Activated B cell treated with CpG ODN at 0.5 μM for 24 hours (primary cell): Measurements from ENCODE around the gene CDH12. TPM values are rescaled to one million over a fixed set of nuclear protein-coding genes. Genes with fewer than 3 reads are reported as not detected.
"Not testable (repeated sequence)": the region's sequence is repeated elsewhere in the genome, so short reads cannot be mapped to it uniquely, and the experiment has no call there.

Experiments
- ATAC-seq: fragments of 200-7000 bp; cut with Tn5 transposase; one replicate; pipeline ENCODE4 v1.10.0; 2021; ENCODE audit warnings: low read depth, mild to moderate bottlenecking, moderate library complexity
- CTCF ChIA-PET: fragments of 350-600 bp; sonication (Branson Sonifier 250); formaldehyde crosslinking; loops from one replicate; lab custom pipeline; 2021; ENCODE audit warnings: antibody characterized with exemption; lab: Charles Lee
- POLR2A ChIA-PET: fragments of 350-600 bp; sonication (Branson Sonifier 250); formaldehyde crosslinking; loops from one replicate; lab custom pipeline; 2021; ENCODE audit warnings: antibody characterized with exemption; lab: Charles Lee
- DNase-seq: peaks from one replicate; pipeline ENCODE4 v3.0.0; 2022
- H3K27ac Mint-ChIP-seq: one replicate; pipeline ENCODE4 v1.8.0; 2020; ENCODE audit warnings: mixed read lengths
- H3K27me3 Mint-ChIP-seq: one replicate; pipeline ENCODE4 v1.8.0; 2021; ENCODE audit warnings: mixed read lengths
- H3K36me3 Mint-ChIP-seq: one replicate; pipeline ENCODE4 v1.8.0; 2021; ENCODE audit warnings: low read depth, mixed read lengths
- H3K4me1 Mint-ChIP-seq: one replicate; pipeline ENCODE4 v1.8.0; 2021; ENCODE audit warnings: mixed read lengths
- H3K4me3 Mint-ChIP-seq: one replicate; pipeline ENCODE4 v1.8.0; 2020; ENCODE audit warnings: mild to moderate bottlenecking, mixed read lengths
- H3K9me3 Mint-ChIP-seq: one replicate; pipeline ENCODE4 v1.8.0; 2020; ENCODE audit warnings: mixed read lengths
- intact Hi-C: fragments of 100-400 bp; cut with micrococcal nuclease; formaldehyde crosslinking; loops from one replicate; pipeline ENCODE4 v1.15.1; 2024
- total RNA-seq: library from RNA; stranded (reverse); gene quantifications from 2 replicates; pipeline ENCODE4 v1.2.3, GENCODE V29; 2022
- TF ChIP-seq, protein P1 (sequence below): fragments of 200-600 bp; IDR thresholded peaks from one replicate; pipeline ENCODE4 v1.8.0; 2022; ENCODE audit warnings: antibody characterized with exemption, mild to moderate bottlenecking

CDH12 gene
- total RNA-seq, 1 donor from 2014 or later = not detected

DNA sequence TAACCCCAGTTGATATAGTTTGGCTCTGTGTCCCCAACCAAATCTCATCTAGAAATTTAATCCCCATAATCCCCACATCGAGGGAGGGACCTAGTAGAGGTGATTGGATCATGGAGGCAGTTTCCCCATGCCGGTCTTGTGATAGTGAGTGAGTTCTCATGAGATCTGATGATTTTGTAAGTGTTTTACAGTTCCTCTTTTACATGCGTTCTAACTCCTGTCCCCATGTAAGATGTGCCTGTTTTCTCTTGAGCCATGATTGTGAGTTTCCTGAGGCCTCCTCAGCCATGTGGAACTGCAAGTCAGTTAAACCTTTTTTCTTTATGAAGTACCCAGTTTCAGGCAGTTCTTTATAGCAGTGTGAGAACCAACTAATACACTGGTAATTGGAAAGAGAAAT lies 73.6 kb downstream of the CDH12 start:
- H3K27me3 Mint-ChIP-seq = no peaks in the 10 kb centered on the region
- TF ChIP-seq, protein P1, sequence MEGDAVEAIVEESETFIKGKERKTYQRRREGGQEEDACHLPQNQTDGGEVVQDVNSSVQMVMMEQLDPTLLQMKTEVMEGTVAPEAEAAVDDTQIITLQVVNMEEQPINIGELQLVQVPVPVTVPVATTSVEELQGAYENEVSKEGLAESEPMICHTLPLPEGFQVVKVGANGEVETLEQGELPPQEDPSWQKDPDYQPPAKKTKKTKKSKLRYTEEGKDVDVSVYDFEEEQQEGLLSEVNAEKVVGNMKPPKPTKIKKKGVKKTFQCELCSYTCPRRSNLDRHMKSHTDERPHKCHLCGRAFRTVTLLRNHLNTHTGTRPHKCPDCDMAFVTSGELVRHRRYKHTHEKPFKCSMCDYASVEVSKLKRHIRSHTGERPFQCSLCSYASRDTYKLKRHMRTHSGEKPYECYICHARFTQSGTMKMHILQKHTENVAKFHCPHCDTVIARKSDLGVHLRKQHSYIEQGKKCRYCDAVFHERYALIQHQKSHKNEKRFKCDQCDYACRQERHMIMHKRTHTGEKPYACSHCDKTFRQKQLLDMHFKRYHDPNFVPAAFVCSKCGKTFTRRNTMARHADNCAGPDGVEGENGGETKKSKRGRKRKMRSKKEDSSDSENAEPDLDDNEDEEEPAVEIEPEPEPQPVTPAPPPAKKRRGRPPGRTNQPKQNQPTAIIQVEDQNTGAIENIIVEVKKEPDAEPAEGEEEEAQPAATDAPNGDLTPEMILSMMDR = no peak
- H3K27ac Mint-ChIP-seq = no peak overlapping the region
- intact Hi-C loops = no loop called here
- no peaks in the 10 kb centered on the region for H3K36me3 Mint-ChIP-seq
- no peak overlapping the region for H3K4me3 Mint-ChIP-seq
- peaks cover 11% of the 10 kb centered on the region for H3K9me3 Mint-ChIP-seq
- ATAC-seq (no peak), DNase-seq (no peak)
- no peaks in the 10 kb centered on the region for H3K4me1 Mint-ChIP-seq
- ChIA-PET POLR2A (no interaction called here), CTCF (no interaction called here)

DNA sequence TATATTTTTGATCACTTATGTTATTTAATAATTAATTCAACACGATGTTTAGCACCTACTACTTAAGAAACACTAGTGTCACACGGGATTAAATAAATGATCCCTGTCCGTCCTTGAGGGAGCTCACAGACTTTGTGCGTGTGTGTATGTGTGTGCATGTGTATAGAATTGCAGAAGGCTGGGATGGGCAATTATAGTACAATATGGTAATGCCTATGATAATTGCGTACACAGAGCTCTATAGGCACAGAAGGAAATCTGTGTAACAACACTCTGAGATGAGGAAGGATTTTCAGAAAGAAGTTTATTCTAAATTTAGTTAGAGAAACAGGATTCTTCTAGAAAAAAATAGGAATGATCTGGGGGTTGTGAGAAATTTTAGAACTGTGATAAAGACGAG lies 76.9 kb downstream of the CDH12 start:
- Mint-ChIP-seq H3K9me3 (peaks cover 12% of the 10 kb centered on the region), H3K4me1 (no peaks in the 10 kb centered on the region), H3K27me3 (no peaks in the 10 kb centered on the region), H3K27ac (no peak overlapping the region), H3K4me3 (no peak overlapping the region), H3K36me3 (no peaks in the 10 kb centered on the region)
- ChIA-PET CTCF (no interaction called here), POLR2A (no interaction called here)
- intact Hi-C loops = no loop called here
- ATAC-seq (no peak), DNase-seq (no peak)
- TF ChIP-seq, protein P1 = no peak

DNA sequence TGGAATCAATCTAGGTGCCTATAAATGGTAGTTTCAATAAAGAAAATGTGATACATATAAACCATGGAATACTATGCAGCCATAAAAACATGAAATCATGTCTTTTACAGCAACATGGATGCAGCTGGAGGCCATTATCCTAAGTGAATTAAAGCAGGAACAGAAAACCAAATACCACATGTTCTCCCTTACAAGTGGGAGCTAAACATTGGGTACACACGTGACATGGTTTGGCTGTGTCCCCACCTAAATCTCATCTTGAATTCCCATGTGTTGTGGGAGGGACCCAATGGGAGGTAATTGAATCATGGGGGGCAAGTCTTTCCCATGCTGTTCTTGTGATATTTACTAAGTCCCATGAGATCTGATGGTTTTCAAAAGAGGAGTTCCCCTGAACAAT lies 78.9 kb downstream of the CDH12 start:
- H3K27ac Mint-ChIP-seq, H3K4me3 Mint-ChIP-seq, POLR2A ChIA-PET, H3K9me3 Mint-ChIP-seq, ATAC-seq, H3K4me1 Mint-ChIP-seq, CTCF ChIA-PET, intact Hi-C loops, H3K27me3 Mint-ChIP-seq, H3K36me3 Mint-ChIP-seq, DNase-seq: not testable (repeated sequence)

DNA sequence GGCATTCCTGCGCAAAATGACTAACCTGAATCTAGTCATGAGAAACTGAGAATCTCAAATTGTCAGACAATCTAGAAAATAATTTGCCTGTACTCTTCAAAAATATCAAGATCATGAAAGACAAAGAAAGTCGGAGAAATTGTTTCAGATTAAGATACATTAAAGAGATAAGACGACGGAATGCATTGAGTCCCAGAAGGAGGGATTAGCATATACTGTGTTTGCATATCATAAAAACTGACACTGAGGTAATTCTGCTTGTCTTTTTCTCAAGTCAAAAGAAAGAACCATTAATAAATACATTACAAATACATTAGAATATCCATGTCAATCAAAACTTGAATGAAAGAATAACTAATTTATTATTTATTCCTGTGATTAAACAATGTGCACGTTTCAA lies 88.4 kb downstream of the CDH12 start:
- no peak for DNase-seq
- H3K27me3 Mint-ChIP-seq = no peaks in the 10 kb centered on the region
- POLR2A ChIA-PET = no interaction called here
- CTCF ChIA-PET = no interaction called here
- H3K27ac Mint-ChIP-seq = no peak overlapping the region
- H3K36me3 Mint-ChIP-seq = no peaks in the 10 kb centered on the region
- no peaks in the 10 kb centered on the region for H3K4me1 Mint-ChIP-seq
- TF ChIP-seq, protein P1 = no peak
- intact Hi-C loops = no loop called here
- ATAC-seq = no peak
- H3K4me3 Mint-ChIP-seq = no peak overlapping the region
- H3K9me3 Mint-ChIP-seq = no peaks in the 10 kb centered on the region

DNA sequence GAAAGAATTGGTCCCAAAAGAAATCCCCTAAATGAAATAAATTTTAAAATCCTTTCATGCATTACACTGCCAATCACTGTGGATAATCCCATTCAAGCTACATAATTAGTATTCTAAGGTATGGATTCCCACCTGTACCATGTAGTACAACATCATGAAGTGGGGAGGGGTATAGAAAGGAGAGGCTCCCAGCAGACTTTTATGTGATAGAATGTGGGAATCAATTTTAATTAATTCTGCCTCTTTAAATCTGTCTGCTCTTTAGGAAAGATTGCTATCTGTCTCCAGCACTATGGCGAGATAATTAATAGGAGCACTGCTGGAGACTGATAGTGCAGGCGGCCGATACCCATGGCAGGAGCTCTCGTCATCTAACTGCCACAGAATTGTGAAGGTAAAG lies 95.4 kb downstream of the CDH12 start:
- CTCF ChIA-PET = no interaction called here
- H3K36me3 Mint-ChIP-seq = no peaks in the 10 kb centered on the region
- intact Hi-C loops = no loop called here
- POLR2A ChIA-PET = no interaction called here
- ATAC-seq = no peak
- H3K9me3 Mint-ChIP-seq = no peaks in the 10 kb centered on the region
- H3K27ac Mint-ChIP-seq = no peak overlapping the region
- no peak for DNase-seq
- no peaks in the 10 kb centered on the region for H3K27me3 Mint-ChIP-seq
- H3K4me1 Mint-ChIP-seq = no peaks in the 10 kb centered on the region
- TF ChIP-seq, protein P1 = no peak
- H3K4me3 Mint-ChIP-seq = no peak overlapping the region

DNA sequence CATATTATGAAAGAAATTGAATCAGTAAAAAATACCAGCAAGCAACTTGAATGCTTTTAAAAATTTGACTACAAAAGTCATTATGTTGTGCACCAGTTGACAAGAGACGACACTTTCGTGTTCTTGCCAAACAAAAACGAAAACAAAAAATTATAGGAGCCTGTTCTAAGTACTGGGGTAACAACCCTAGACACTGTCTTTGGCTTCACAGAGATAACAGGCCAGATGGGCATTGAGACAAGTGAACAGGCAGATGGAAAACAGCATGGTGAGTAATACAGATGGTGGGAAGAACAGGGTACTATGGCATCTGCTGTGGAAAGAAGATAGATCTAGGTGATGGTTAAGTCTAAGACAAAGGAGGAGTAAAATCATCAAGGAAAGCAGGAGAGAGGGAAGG lies 99.0 kb downstream of the CDH12 start:
- intact Hi-C loops = no loop called here
- no peak for DNase-seq
- CTCF ChIA-PET = no interaction called here
- Mint-ChIP-seq H3K36me3 (no peaks in the 10 kb centered on the region), H3K27ac (no peak overlapping the region), H3K4me3 (no peak overlapping the region), H3K4me1 (no peaks in the 10 kb centered on the region), H3K27me3 (no peaks in the 10 kb centered on the region), H3K9me3 (no peaks in the 10 kb centered on the region)
- ATAC-seq = no peak
- POLR2A ChIA-PET = no interaction called here
- TF ChIP-seq, protein P1 = no peak
